Left hindlimb (tissue), 1 donor: ENCODE data around the gene DAPK1.

ENCODE experiments used
- DNase-seq: peaks from one replicate; pipeline ENCODE4 v3.0.0-alpha.2; 2018

Gene DAPK1

GRCh38 chr9:87698069-87698809 is 200.6 kb downstream of the DAPK1 start:
- no peak for DNase-seq

GRCh38 chr9:87699835-87700234 is 202.2 kb downstream of the DAPK1 start:
- DNase-seq, result no peak

- DNase-seq, result no peak
Measured at GRCh38 chr9:87701491-87701890, 203.8 kb downstream of the DAPK1 start.

- no peak for DNase-seq
Measured at GRCh38 chr9:87701931-87702421, 204.3 kb downstream of the DAPK1 start.

- no peak for DNase-seq
Measured at GRCh38 chr9:87702921-87703320, 205.3 kb downstream of the DAPK1 start.

GRCh38 chr9:87703636-87704276 is 206.1 kb downstream of the DAPK1 start:
- DNase-seq, result no peak

- no peak for DNase-seq
Measured at GRCh38 chr9:87704342-87704741, 206.7 kb downstream of the DAPK1 start.

GRCh38 chr9:87706066-87706739 is 208.5 kb downstream of the DAPK1 start:
- no peak for DNase-seq

GRCh38 chr9:87707805-87708506 is 210.3 kb downstream of the DAPK1 start:
- DNase-seq, result no peak

- no peak for DNase-seq
Measured at GRCh38 chr9:87708546-87708945, 210.9 kb downstream of the DAPK1 start.

GRCh38 chr9:87708986-87709728 is 211.5 kb downstream of the DAPK1 start:
- no peak for DNase-seq

- DNase-seq, result no peak
Measured at GRCh38 chr9:87710443-87710842, 212.8 kb downstream of the DAPK1 start.

GRCh38 chr9:87711857-87712800 is 214.5 kb downstream of the DAPK1 start:
- DNase-seq, result no peak

GRCh38 chr9:87712801-87713277 is 215.2 kb downstream of the DAPK1 start:
- no peak for DNase-seq

- DNase-seq, result peak; percentile 59
Measured at GRCh38 chr9:87713278-87713987, 215.8 kb downstream of the DAPK1 start.

GRCh38 chr9:87713988-87714330 is 216.3 kb downstream of the DAPK1 start:
- DNase-seq, result no peak

GRCh38 chr9:87714819-87715218 is 217.2 kb downstream of the DAPK1 start:
- DNase-seq, result no peak

GRCh38 chr9:87716141-87716540 is 218.5 kb downstream of the DAPK1 start:
- DNase-seq, result no peak

GRCh38 chr9:87717456-87717855 is 219.8 kb downstream of the DAPK1 start:
- DNase-seq, result no peak

GRCh38 chr9:87718231-87718630 is 220.6 kb downstream of the DAPK1 start:
- DNase-seq, result no peak
